WTC11 (cell line): ENCODE measurements around the gene ARL10. TPM values are rescaled to one million over a fixed set of nuclear protein-coding genes. Genes with fewer than 3 reads are reported as not detected.

ENCODE experiments used
- ATAC-seq: fragments of 200-7000 bp; cut with Tn5 transposase; 2 replicates; pipeline ENCODE4 v1.10.0; 2021; ENCODE audit warnings: mild to moderate bottlenecking, moderate library complexity
- CTCF ChIA-PET: fragments of 300-600 bp; sonication (Branson Sonifier 250); formaldehyde crosslinking; loops from one replicate; lab custom pipeline; 2021; ENCODE audit warnings: antibody characterized with exemption; lab: Charles Lee
- POLR2A ChIA-PET: fragments of 350-600 bp; sonication (Branson Sonifier 250); formaldehyde crosslinking; loops from one replicate; lab custom pipeline; 2021; ENCODE audit warnings: antibody characterized with exemption; lab: Charles Lee
- DNase-seq: peaks from one replicate; pipeline ENCODE4 v3.0.0; 2021; ENCODE audit warnings: low spot score
- H3K27ac Mint-ChIP-seq: 2 replicates; pipeline ENCODE4 v1.8.0; 2021; ENCODE audit warnings: mixed read lengths
- H3K27me3 Mint-ChIP-seq: 2 replicates; pipeline ENCODE4 v1.8.0; 2021; ENCODE audit warnings: low read depth, mild to moderate bottlenecking, moderate library complexity, mixed read lengths
- H3K36me3 Mint-ChIP-seq: 2 replicates; pipeline ENCODE4 v1.8.0; 2021; ENCODE audit warnings: mixed read lengths
- H3K4me1 Mint-ChIP-seq: 2 replicates; pipeline ENCODE4 v1.8.0; 2022; ENCODE audit warnings: mixed read lengths
- H3K4me3 Mint-ChIP-seq: 2 replicates; pipeline ENCODE4 v1.8.0; 2021; ENCODE audit warnings: mild to moderate bottlenecking, moderate library complexity, mixed read lengths
- H3K9me3 Mint-ChIP-seq: 2 replicates; pipeline ENCODE4 v1.8.0; 2021; ENCODE audit warnings: mixed read lengths
- ATF6 ChIP-seq: sonication (generic); formaldehyde crosslinking; IDR thresholded peaks from 2 replicates; pipeline ENCODE4 v1.8.1; 2023; ENCODE audit warnings: mild to moderate bottlenecking, missing genetic modification reagents
- CBFB ChIP-seq: sonication (generic); formaldehyde crosslinking; IDR thresholded peaks from 2 replicates; pipeline ENCODE4 v1.8.1; 2022; ENCODE audit warnings: mild to moderate bottlenecking, low read depth, missing genetic modification reagents
- CREB1 ChIP-seq: sonication (generic); formaldehyde crosslinking; IDR thresholded peaks from 2 replicates; pipeline ENCODE4 v1.8.0; 2023; ENCODE audit warnings: mild to moderate bottlenecking, missing genetic modification reagents
- E2F1 ChIP-seq: sonication (generic); formaldehyde crosslinking; IDR thresholded peaks from 2 replicates; pipeline ENCODE4 v1.8.0; 2022; ENCODE audit warnings: mild to moderate bottlenecking, missing genetic modification reagents
- E2F5 ChIP-seq: sonication (generic); formaldehyde crosslinking; IDR thresholded peaks from 2 replicates; pipeline ENCODE4 v1.8.1; 2022; ENCODE audit warnings: mild to moderate bottlenecking, moderate library complexity, missing genetic modification reagents
- ELF4 ChIP-seq: sonication (generic); formaldehyde crosslinking; IDR thresholded peaks from 2 replicates; pipeline ENCODE4 v1.8.1; 2022; ENCODE audit warnings: low read depth, mild to moderate bottlenecking, moderate library complexity, missing genetic modification reagents
- ESRRA ChIP-seq: sonication (generic); formaldehyde crosslinking; IDR thresholded peaks from 2 replicates; pipeline ENCODE4 v1.8.1; 2022; ENCODE audit warnings: mild to moderate bottlenecking, missing genetic modification reagents, borderline replicate concordance
- ETV6 ChIP-seq: sonication (generic); formaldehyde crosslinking; IDR thresholded peaks from 2 replicates; pipeline ENCODE4 v1.8.1; 2022; ENCODE audit warnings: mild to moderate bottlenecking, missing genetic modification reagents
- FOXJ3 ChIP-seq: sonication (generic); formaldehyde crosslinking; IDR thresholded peaks from 2 replicates; pipeline ENCODE4 v1.9.0; 2021; ENCODE audit warnings: missing genetic modification reagents, mild to moderate bottlenecking, borderline replicate concordance
- GTF2I ChIP-seq: fragments of 250-450 bp; sonication (Bioruptor Pico); conservative IDR thresholded peaks from 2 replicates; pipeline ENCODE4 v1.4.0; 2021; ENCODE audit warnings: mild to moderate bottlenecking
- PREB ChIP-seq: sonication (generic); formaldehyde crosslinking; IDR thresholded peaks from 2 replicates; pipeline ENCODE4 v1.8.1; 2022; ENCODE audit warnings: mild to moderate bottlenecking, missing genetic modification reagents, moderate library complexity, borderline replicate concordance
- RORB ChIP-seq: fragments of 250-450 bp; sonication (Bioruptor Pico); IDR thresholded peaks from 2 replicates; pipeline ENCODE4 v1.9.0; 2021; ENCODE audit warnings: mild to moderate bottlenecking
- USF2 ChIP-seq: sonication (generic); formaldehyde crosslinking; IDR thresholded peaks from 2 replicates; pipeline ENCODE4 v1.8.1; 2023; ENCODE audit warnings: mild to moderate bottlenecking, missing genetic modification reagents, moderate library complexity
- ZSCAN18 ChIP-seq: fragments of 250-450 bp; sonication (Bioruptor Pico); IDR thresholded peaks from 2 replicates; pipeline ENCODE4 v2.1.2; 2022; ENCODE audit warnings: mild to moderate bottlenecking, moderate library complexity
- total RNA-seq: library from RNA; stranded (reverse); gene quantifications from 3 replicates; pipeline ENCODE4 v1.2.3, GENCODE V29; 2021
- TF ChIP-seq, protein P1 (sequence below): sonication (generic); formaldehyde crosslinking; IDR thresholded peaks from 2 replicates; pipeline ENCODE4 v1.8.1; 2023; ENCODE audit warnings: mild to moderate bottlenecking, missing genetic modification reagents
- TF ChIP-seq, protein P2 (sequence below): sonication (generic); formaldehyde crosslinking; IDR thresholded peaks from 2 replicates; pipeline ENCODE4 v1.8.1; 2023; ENCODE audit warnings: mild to moderate bottlenecking, missing genetic modification reagents, moderate library complexity
- TF ChIP-seq, protein P3 (sequence below): fragments of 250-450 bp; sonication (Bioruptor Pico); IDR thresholded peaks from 2 replicates; pipeline ENCODE4 v1.9.0; 2021; ENCODE audit warnings: mild to moderate bottlenecking

Gene ARL10
- total RNA-seq, 1 experiment from 2014 or later, result 6.8 TPM

- ChIA-PET POLR2A (no interaction called here), CTCF (interaction anchor here (1.1 kb wide), 1 partner anchor 20 kb away, joined by 6 read pairs; no protein-coding TSS in a partner anchor)
- no peak overlapping the region for H3K27ac Mint-ChIP-seq
Observed at GRCh38 chr5:176427971-176428370, 62.7 kb downstream of the ARL10 start.

More at GRCh38 chr5:176427971-176428370, 62.7 kb downstream of the ARL10 start:
- DNase-seq (no peak), ATAC-seq (no peak)
- H3K4me1 Mint-ChIP-seq, result no peaks in the 10 kb centered on the region
- H3K36me3 Mint-ChIP-seq, result peaks cover 18% of the 10 kb centered on the region
- no peak overlapping the region for H3K4me3 Mint-ChIP-seq
- peaks cover 38% of the 10 kb centered on the region for H3K9me3 Mint-ChIP-seq
- TF ChIP-seq GTF2I (CRISPR knock-in tag), result no peak
- TF ChIP-seq, protein P1, sequence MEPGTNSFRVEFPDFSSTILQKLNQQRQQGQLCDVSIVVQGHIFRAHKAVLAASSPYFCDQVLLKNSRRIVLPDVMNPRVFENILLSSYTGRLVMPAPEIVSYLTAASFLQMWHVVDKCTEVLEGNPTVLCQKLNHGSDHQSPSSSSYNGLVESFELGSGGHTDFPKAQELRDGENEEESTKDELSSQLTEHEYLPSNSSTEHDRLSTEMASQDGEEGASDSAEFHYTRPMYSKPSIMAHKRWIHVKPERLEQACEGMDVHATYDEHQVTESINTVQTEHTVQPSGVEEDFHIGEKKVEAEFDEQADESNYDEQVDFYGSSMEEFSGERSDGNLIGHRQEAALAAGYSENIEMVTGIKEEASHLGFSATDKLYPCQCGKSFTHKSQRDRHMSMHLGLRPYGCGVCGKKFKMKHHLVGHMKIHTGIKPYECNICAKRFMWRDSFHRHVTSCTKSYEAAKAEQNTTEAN (CRISPR knock-in tag), result no peak
- TF ChIP-seq, protein P2, sequence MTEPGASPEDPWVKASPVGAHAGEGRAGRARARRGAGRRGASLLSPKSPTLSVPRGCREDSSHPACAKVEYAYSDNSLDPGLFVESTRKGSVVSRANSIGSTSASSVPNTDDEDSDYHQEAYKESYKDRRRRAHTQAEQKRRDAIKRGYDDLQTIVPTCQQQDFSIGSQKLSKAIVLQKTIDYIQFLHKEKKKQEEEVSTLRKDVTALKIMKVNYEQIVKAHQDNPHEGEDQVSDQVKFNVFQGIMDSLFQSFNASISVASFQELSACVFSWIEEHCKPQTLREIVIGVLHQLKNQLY, result no peak
- TF ChIP-seq, protein P3, sequence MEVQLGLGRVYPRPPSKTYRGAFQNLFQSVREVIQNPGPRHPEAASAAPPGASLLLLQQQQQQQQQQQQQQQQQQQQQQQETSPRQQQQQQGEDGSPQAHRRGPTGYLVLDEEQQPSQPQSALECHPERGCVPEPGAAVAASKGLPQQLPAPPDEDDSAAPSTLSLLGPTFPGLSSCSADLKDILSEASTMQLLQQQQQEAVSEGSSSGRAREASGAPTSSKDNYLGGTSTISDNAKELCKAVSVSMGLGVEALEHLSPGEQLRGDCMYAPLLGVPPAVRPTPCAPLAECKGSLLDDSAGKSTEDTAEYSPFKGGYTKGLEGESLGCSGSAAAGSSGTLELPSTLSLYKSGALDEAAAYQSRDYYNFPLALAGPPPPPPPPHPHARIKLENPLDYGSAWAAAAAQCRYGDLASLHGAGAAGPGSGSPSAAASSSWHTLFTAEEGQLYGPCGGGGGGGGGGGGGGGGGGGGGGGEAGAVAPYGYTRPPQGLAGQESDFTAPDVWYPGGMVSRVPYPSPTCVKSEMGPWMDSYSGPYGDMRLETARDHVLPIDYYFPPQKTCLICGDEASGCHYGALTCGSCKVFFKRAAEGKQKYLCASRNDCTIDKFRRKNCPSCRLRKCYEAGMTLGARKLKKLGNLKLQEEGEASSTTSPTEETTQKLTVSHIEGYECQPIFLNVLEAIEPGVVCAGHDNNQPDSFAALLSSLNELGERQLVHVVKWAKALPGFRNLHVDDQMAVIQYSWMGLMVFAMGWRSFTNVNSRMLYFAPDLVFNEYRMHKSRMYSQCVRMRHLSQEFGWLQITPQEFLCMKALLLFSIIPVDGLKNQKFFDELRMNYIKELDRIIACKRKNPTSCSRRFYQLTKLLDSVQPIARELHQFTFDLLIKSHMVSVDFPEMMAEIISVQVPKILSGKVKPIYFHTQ (CRISPR knock-in tag), result no peak
- TF ChIP-seq PREB, result no peak
- TF ChIP-seq CBFB (CRISPR knock-in tag), result no peak
- TF ChIP-seq CREB1 (CRISPR knock-in tag), result no peak
- TF ChIP-seq E2F1 (CRISPR knock-in tag), result no peak
- no peak for TF ChIP-seq E2F5 (CRISPR knock-in tag)
- TF ChIP-seq FOXJ3 (CRISPR knock-in tag), result no peak
- TF ChIP-seq ETV6 (CRISPR knock-in tag), result no peak
- TF ChIP-seq ATF6 (CRISPR knock-in tag), result no peak
- TF ChIP-seq RORB (CRISPR knock-in tag), result no peak
- no peak for TF ChIP-seq ESRRA (CRISPR knock-in tag)
- no peak for TF ChIP-seq USF2
- TF ChIP-seq ELF4 (CRISPR knock-in tag), result no peak
- TF ChIP-seq ZSCAN18 (CRISPR knock-in tag), result no peak
- peaks cover 19% of the 10 kb centered on the region for H3K27me3 Mint-ChIP-seq
